CD4-positive, alpha-beta T cell treated with Interleukin-2 at 100 ng/mL for 4 hours (primary cell): Measurements from ENCODE around the gene DOK3.
"Not testable (repeated sequence)": the region's sequence is repeated elsewhere in the genome, so short reads cannot be mapped to it uniquely, and the experiment has no call there.

Experiments
- DNase-seq: peaks from one replicate; pipeline ENCODE4 v3.0.0-alpha.2; 2020; ENCODE audit warnings: low spot score

DOK3 gene

DNA sequence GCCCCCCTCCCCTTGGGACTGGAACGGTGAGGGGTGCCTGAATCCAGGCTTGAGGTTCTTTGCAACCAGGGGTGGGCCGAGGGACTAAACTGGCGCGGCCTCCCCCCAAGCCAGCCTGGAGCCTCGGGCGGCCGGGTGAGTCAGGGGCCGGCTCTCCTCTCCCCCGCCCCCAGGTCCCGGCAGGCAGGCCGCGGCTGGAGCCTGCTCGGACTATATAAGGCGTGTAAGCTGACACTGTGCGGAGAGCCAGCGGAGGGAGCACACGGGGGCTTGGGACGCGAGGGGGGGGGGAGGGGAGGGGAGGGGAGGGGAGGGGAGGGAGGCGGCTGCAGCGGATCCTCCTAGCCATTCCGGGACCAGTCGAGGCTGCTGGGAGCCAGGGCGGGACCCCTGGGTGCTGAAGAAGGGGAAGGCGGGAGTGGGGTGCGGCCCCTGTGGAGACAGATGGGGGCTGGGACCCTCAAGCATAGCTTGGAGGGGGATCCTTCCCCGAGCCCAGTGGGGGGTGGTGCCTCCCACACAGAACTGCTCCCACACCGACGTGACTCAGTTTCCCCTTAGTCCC is 12.8 kb downstream of the DOK3 start:
- no peak for DNase-seq

- no peak for DNase-seq
Measured at GRCh38 chr5:177496070-177496726, 13.4 kb downstream of the DOK3 start.

- no peak for DNase-seq
Measured at GRCh38 chr5:177495243-177496060, 14.2 kb downstream of the DOK3 start.

- DNase-seq: peak; percentile 51
Measured at GRCh38 chr5:177494346-177495195, 15.1 kb downstream of the DOK3 start.

DNA sequence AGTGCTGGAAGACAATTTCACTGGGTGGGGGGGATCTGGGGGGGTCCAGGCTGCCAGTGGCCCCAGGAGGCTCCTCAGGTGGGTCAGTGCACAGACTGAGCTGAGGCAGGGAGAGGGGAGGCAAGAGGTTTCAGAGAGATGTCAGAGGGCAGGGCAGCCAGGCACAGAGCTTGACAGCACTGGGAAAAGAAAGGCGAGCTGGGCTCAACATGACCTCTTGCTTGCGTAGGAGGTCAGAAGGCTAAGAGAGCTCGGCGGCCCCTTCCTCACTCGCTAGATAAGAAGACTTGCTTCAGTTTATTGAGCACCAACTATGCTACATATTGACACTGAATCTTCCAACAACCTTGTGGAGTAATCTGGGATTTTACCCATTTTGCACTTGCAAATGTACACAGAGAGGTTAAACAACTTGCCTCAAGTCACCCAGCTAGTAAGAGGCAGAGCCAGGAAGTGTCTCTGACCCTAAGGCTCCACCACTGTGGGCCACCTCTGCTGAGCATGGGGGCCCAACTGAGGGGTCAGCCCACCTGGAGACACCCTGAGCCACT is 15.8 kb downstream of the DOK3 start:
- no peak for DNase-seq

GRCh38 chr5:177492841-177493240 is 16.8 kb downstream of the DOK3 start:
- no peak for DNase-seq

DNA sequence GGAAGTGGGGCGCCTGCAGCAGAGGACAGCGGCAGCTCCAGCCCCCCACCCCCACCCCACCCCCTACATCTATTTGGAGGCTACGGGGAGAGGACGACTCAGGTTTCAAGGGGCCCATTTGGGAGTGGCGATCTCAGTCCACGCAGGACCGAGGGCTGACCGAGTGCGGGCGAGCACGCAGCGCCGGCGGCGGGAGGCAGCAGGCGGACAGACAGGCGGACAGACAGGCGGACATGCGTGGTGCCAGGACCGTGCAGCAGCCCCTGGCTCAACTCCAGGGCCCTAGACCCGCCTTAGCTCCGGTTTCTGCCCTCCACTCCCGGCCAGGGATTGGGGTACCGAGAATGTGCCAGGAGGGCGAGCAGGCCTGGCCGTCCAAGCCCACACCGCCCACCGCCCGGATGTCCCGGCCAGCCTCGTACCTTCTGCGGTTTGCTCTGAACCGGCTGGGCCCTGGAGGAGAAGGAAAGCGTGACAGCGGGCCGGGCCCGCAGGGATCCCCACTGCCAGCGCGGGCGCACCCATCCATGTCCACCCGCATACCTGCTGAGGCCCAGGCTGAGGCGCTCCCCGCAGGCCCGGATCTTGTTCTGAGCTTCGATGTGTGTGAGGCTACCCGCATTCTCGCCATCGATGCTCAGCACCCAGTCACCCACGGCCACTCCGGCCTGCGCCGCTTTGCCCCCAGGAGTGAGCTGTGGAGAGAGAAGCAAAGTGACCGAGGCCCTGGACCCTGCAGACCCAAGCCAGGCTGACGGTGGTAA is 17.5 kb downstream of the DOK3 start:
- no peak for DNase-seq

DNA sequence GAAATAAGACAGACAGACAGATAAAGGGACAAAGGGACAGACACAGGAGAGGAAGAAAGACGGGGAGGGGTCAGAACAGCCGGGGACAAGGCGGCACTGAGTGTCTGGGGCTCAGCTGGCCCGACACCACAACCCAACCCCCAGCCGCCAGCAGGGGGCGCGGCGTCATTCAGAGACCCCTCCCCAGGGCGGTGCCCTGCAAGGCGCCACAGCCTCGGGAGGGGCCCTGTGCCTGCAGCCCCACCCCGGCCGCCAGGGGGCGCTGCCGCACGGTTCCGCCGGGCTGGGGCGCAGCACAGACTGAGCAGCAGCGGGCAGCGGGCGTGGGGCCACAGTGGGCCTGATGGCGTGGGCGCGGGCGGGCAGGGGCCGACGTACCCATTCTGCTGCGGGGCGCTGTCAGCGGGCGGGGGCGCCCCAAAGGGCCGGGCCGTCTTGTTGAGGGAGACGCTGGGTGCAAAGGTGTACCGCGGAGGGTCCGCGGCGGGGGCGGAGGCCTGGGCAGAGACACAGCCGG is 18.1 kb downstream of the DOK3 start:
- no peak for DNase-seq

DNA sequence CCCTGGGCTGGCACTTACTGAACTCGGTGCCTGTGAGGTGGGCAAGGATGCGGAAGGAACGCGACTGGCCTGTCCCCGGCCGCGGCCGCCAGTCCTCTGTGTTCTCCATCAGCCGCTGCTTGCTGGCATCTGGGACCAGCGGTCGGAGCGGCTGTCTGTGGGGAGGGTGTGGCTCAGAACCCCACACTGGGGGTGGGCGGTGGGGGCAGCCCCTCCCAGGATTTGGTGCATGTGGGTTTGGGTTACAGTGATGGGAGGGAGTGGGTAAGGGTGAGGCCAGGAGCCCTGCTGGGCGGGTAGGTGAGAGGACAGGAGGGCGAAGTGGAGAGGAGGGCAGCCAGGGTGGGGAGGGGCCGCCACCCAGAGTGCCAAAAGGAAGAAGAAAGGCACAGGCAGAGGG is 18.6 kb downstream of the DOK3 start:
- DNase-seq: no peak

DNA sequence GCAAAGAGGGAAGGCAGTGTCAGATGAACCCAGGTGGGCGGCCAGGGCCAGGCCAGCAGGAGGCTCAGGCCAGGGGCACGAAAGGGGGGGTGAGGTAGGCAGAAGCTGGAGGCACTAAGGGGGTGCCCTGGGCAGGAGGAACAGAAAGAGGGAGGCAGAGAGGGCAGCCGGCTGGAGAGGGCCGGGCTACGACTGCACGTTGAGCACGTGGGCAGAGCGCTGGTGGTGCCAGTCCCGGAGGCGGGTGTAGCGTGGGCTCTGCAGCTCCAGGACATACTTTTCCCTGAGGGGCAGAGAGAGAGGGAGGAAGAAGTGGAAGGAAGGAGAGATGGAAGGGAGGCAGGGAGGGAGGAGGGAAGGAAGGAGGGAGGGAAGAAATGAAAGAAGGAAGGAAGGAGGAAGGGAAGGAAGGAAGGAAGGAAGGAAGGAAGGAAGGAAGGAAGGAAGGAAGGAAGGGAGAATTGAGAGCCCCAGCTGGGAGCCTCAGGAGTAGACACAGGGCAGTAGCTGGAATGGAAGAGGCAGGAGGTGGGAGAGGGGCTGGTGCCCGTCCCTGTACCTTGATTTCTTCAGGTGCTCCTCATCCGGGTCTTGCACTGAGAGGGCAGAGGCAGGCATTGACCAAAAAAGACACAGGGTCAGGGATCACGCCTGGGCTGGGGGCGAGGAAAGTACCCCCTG is 19.2 kb downstream of the DOK3 start:
- no peak for DNase-seq

DNA sequence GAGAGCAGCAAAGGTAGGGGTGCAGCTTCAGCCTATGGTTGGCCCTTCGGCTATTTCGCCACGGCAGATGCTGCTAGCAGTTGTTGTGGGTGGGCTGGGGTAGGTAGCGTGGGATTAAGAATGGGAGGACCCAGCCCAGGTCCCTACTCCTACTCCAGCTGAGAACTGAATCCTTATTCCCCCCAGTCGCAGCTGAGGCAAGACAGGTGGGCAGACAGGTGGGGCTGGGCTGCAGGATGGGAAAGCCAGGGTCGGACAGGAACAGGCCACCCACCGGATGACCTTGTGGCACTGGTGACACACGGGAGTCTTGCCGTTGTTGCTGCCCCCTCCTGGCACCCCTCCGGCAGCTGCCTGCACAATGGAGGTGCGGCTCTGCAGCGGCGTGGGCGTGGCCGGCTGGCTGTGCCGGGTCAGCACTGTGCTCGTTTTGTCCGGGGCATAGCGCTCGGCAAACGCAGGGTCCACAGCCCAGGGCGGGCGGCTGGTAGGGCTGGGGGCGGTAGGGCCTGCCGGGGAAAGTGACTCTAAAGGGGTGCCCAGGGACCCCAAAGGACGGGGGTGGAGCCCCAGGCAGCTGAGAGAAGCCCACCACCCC is 20.4 kb downstream of the DOK3 start:
- DNase-seq: no peak

- DNase-seq: no peak
Measured at GRCh38 chr5:177487975-177488374, 21.7 kb downstream of the DOK3 start.

DNA sequence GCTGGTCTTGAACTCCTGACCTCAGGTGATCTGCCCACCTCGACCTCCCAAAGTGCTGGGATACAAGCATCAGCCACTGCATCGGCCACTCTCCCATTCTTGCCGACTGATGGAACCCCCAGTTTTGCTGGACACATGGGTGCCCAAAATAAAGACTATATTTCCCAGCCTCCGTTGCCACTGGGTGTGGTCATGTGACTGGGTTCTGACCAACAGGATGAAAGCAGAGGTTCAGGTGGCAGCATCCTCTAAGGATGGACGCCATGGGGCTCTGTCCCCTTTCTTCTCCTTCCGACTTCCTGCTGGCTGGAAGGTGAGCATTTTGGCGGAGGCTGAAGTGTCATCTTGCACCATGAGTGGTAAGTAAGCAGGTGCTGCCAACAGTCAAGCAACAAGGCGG is 22.5 kb downstream of the DOK3 start:
- DNase-seq: no peak

DNA sequence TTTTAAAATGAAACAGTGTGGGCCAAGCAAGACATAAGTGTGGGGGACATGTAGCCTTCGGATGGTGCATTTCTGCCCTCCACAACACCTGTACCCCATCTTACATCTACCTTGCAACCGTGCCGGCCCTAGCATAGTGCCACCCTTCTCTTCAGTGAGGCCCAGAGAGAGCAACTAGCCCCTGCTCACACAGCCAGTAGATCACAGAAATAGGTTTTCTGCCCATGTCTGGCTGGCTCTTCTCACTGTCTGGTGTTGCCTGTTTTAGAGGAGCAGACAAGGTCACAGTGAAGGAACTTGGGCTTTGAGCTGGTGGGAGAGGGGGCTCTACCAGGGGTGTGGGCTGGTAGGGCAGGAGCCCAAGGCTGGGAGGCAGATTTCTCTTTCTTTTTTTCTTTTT is 23.4 kb downstream of the DOK3 start:
- DNase-seq: no peak

DNA sequence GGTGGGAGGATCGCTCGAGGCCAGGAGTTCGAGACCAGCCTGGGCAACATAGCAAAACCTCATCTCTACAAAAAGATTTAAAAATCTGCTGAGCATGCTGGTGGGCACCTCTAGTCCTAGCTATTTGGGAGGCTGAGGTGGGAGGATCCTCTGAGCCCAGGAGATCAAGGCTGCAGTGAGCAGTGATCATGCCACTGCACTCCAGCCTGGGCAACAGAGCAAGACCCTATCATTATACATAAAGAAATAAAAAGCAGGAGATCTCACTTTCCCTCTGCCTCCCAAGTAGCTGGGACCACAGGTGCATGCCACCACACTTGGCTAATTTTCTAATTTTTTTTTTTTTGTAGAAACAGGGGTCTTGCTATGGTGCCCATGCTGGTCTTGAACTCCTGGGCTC is 23.9 kb downstream of the DOK3 start:
- not testable (repeated sequence) for DNase-seq

DNA sequence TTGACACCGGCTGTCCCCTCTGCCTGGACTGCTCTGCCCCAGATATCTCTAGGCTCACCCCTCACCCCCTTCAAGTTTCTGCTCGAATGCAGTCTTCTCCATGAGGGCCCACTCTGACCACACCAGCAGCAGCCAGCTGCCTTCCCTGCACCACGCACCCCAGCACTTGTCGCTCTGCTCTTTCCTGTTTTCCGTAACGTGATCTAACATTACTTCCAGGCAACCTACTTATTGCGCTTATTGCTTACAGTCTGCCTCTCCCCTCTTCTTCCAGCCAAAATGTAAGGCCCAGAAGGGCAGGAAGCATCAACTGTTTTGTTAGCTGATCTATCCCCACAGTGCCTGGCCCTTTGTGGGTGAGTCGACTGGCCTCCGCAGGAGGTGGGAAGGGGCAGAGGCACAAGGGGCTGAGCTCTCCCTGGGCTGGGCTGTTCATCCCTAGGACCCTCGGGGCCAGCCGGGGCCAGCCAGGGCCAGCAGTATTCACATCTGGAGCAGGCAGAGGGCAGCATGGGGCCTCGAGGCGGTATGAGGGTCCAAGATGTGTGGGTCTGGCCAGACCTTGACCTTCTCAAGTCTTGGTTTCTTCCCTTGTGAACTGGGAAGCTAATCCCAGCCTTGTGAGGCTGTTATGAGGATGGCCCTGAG is 24.6 kb downstream of the DOK3 start:
- DNase-seq: no peak

DNA sequence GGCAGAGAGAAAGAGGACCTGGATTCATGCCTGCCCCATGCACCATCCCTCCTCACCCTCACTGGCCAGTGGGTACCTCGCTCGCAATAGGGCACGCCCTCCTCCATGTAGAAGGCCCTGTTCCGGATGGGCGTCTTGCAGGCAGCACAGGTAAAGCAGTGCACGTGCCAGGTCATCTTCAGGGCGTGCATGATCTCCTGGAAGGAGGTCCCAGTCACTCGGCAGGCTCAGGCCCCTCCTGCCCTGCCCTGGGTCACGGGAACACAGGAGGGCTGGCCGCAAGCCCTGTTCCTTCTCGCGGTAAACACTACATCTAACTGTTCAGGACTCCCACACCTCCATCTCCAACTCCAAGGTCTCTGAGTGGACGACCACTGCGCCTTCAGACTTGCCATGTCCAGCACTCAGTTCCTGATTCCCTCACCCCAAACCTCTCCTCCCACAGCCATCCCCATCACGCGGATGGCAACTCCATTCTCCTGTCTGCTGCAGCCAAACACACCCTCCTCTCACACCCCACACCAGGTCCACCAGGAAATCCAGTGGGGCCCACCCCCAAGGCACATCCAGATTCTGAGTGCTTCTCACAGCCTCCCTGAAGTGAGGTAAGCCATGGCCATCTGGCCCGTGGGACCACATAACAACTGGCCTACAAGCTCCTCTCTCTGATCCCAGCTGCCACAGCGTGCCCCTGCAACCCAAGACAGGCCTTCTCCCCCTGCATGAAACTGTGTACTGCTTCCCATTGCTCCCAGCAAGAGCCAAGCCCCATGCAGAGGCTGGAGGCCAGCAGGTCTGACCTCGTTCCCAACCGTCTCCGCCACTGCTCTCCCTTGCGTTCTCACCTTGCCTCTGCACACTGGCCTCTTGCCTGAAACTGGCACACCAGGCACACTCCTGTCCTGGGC is 25.4 kb downstream of the DOK3 start:
- no peak for DNase-seq

GRCh38 chr5:177483042-177483441 is 26.6 kb downstream of the DOK3 start:
- DNase-seq: no peak
